Measurements from ENCODE around the gene OR52A1.
"Not testable (repeated sequence)": the region's sequence is repeated elsewhere in the genome, so short reads cannot be mapped to it uniquely, and the experiment has no call there.

The OR52A1 gene

DNA sequence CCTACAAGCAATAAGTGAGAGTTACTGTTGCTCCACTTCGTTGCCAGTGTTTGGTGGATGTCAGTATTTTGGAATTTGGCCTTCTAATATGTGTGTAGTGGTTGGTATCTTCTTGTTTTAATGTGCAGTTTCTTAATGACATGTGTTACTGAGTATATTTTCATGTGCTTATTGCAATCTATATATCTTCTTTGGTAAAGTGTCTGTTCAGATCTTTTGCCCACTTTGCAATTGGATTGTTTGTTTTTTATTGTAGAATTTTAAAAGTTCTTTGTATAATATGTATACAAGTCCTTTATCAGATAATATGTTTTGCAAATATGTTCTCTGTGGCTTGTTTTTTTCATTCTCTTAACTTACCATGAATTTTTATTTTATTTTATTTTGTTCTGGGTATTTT, 38.2 kb upstream of the OR52A1 start:
- no peak for DNase-seq (ENCODE audit: low read depth)
- TF ChIP-seq, protein P1, sequence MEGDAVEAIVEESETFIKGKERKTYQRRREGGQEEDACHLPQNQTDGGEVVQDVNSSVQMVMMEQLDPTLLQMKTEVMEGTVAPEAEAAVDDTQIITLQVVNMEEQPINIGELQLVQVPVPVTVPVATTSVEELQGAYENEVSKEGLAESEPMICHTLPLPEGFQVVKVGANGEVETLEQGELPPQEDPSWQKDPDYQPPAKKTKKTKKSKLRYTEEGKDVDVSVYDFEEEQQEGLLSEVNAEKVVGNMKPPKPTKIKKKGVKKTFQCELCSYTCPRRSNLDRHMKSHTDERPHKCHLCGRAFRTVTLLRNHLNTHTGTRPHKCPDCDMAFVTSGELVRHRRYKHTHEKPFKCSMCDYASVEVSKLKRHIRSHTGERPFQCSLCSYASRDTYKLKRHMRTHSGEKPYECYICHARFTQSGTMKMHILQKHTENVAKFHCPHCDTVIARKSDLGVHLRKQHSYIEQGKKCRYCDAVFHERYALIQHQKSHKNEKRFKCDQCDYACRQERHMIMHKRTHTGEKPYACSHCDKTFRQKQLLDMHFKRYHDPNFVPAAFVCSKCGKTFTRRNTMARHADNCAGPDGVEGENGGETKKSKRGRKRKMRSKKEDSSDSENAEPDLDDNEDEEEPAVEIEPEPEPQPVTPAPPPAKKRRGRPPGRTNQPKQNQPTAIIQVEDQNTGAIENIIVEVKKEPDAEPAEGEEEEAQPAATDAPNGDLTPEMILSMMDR (conservative IDR thresholded peaks at IDR 0.05; ENCODE audit: low read depth, low read length) = no peak
- H3K4me3 ChIP-seq (ENCODE audit: low read length) = no peak overlapping the region

DNA sequence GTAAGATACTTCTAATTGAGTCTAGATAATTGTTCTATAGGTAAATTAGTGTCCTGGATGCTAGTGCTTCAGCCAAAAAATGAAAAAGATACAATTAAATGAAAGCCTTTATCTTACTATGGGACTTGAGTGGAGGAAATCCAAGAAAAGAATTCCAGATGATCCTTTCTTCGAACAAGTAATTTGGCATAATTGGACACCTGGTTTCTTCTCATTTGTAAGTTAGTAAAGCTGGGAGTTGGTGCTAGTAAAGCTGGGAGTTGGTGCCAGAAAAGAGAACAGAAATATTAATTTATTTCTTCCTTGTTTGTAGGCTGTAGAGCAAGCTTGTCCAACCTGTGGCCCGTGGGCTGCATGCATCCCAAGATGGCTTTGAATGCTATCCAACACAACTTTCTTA, 33.6 kb upstream of the OR52A1 start:
- DNase-seq (ENCODE audit: low read depth) = no peak
- TF ChIP-seq, protein P1 (conservative IDR thresholded peaks at IDR 0.05; ENCODE audit: low read depth, low read length) = no peak
- no peak overlapping the region for H3K4me3 ChIP-seq (ENCODE audit: low read length)

DNA sequence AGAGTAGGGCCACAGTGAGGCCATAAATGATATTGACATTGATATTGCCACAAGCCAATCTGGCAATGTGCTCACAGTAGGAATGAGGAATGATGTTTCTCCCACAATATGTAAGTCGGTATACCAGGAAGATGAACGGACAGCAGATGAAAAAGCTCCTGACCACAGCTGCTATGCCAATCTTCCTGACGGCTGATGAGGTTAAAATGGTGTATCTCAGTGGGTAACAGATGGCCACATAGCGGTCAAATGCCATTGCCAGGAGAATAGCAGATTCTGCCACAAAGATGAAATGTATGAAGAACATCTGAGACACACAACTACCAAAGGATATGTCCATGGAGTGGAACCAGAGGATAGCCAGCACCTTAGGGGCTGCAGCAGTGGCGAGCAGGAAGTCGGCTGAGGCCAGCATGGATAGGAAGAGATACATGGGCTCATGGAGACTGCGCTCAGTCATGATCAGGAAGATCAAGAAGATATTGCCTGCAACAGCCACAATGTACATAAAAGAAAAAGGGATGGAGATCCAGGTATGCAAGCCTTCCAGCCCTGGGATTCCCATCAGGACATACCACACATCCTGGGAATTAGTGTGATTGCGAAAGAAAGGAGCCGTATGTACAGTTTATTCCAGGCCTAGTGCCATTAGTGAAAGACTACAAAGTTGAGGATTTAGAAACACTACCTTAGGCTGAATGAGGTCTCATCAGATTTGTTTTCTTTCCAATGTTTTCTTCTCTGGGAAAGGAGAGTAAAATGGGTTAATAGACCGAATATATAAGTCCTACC, 23.7 kb upstream of the OR52A1 start:
- DNase-seq (ENCODE audit: low read depth) = no peak
- TF ChIP-seq, protein P1 (conservative IDR thresholded peaks at IDR 0.05; ENCODE audit: low read depth, low read length) = no peak
- no peak overlapping the region for H3K4me3 ChIP-seq (ENCODE audit: low read length)

DNA sequence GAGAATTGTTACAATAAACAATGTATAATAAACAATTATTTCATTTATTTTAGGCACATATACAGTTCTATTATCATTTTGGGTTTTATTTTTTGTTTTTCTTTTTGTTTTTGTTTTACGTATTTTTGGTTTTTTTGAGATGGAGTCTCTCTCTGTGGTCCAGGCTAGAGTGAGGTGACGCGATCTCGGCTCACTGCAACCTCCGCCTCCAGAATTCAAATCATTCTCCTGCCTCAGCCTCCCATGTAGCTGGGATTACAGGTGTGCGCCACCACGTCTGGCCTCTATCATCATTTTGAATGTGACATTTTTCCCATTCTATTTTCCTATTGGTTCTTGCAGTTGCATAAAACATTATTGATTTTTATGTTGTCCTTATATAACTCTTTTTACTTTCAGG, 20.4 kb upstream of the OR52A1 start:
- TF ChIP-seq, protein P1 (conservative IDR thresholded peaks at IDR 0.05; ENCODE audit: low read depth, low read length) = no peak
- no peak overlapping the region for H3K4me3 ChIP-seq (ENCODE audit: low read length)

DNA sequence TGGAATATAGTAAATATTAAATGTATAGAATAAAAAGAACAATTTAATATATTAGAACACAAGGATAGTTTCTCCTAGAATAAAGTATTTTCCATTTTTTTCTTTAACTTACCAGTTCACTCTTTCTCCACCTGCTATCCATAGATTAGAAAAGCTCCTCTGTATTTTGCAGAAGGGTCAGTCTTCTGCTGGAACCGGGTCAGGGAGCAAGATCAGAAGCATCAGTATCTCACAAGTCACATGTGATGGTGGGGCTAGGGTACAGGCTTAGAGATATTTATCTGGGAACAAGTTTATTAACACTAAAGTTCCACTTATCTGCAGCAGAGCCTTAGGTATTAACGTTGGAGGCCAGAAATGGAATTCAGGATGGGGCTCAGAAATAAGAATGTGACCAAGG, 17.3 kb upstream of the OR52A1 start:
- H3K4me3 ChIP-seq (ENCODE audit: low read length) = no peak overlapping the region
- TF ChIP-seq, protein P1 (conservative IDR thresholded peaks at IDR 0.05; ENCODE audit: low read depth, low read length) = no peak
- no peak for DNase-seq (ENCODE audit: low read depth)

More for the DNA sequence above, 20.4 kb upstream of the OR52A1 start:
- no peak for DNase-seq (ENCODE audit: low read depth)

DNA sequence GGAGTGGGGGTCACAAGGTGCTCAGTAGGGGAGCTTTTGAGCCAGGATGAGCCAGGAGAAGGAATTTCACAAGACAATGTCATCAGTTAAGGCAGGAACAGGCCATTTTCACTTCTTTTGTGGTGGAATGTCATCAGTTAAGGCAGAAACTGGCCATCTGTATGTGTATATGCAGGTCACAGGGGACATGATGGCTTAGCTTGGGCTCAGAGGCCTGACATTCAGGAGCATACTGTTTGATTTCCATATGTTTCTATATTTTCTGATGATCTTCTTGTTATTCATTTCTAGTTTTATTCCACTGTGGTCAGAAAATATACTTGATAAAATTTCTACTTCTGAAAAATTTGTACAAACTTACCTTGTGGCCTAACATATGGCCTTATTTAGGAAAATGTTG, 11.3 kb upstream of the OR52A1 start:
- not testable (repeated sequence) for DNase-seq (ENCODE audit: low read depth); H3K4me3 ChIP-seq (ENCODE audit: low read length)

DNA sequence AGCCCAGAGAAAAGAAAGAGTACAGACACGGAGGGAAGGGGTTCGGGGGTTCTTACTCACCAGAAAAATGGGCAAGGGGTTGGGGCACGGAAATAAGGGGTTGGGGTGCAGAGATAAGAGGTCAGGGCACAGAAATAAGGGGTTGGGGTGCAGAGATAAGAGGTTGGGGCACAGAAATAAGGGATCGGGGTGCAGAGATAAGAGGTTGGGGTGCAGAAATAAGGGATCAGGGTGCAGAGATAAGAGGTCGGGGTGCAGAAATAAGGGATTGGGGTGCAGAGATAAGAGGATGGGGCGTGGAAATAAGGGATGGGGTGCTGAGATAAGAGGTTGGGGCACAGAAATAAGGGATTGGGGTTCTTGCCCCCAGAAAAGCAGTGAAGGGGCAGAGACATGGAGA, 10.2 kb upstream of the OR52A1 start:
- H3K4me3 ChIP-seq (ENCODE audit: low read length); DNase-seq (ENCODE audit: low read depth): not testable (repeated sequence)

DNA sequence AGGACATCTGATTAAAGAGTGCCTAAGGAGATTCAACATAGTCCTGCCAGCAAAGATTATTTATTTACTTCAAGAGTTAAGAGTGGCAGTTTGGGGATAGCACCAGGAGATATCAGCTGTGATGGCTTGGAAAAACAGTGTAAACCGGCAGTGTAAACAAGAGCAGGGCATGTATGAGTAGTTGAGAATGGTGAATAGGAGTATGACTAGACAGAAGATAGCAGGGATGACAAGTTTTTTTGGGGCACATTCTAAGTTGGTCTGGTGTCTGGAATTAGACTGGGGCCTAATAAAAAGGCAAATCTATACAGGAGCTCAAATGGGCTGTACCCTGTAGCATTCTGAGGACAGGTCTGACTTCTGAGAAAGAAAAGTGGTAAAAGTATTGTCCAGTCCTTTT, 6.5 kb upstream of the OR52A1 start:
- not testable (repeated sequence) for DNase-seq (ENCODE audit: low read depth); H3K4me3 ChIP-seq (ENCODE audit: low read length)

DNA sequence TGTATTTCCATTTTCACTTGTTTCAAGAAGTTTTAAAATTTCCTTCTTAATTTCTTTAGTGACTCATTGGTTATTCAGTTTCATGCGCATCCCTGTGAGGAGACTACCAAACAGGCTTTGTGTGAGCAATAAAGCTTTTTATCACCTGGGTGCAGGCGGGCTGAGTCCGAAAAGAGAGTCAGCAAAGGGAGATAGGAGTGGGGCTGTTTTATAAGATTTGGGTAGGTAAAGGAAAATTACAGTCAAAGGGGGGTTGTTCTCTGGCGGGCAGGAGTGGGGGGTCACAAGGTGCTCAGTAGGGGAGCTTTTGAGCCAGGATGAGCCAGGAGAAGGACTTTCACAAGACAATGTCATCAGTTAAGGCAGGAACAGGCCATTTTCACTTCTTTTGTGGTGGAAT, 5.7 kb upstream of the OR52A1 start:
- not testable (repeated sequence) for H3K4me3 ChIP-seq (ENCODE audit: low read length); DNase-seq (ENCODE audit: low read depth)
